ENCODE data around the gene ZNHIT2. TPM values are rescaled to one million over a fixed set of nuclear protein-coding genes. Genes with fewer than 3 reads are reported as not detected.

The ZNHIT2 gene
- total and polyA plus RNA-seq, 10 of the 15 experiments (the other 5 are each of a cell fraction or from before 2014, with no cell fraction given): 0.24 to 20.4 (median 15.5) TPM; not detected in 1

GRCh38 chr11:65117206-65118096, at the start of gene ZNHIT2 (continued):
- TF ChIP-seq GATAD2B (conservative IDR thresholded peaks at IDR 0.05; ENCODE audit: low read depth): peak; percentile 59
- peak; percentile 86 for TF ChIP-seq MTA2 (IDR thresholded peaks at IDR 0.05; ENCODE audit: low read depth)
- peak; percentile 24; the same call in 1 of the 2 replicates for TF ChIP-seq NRF1 (conservative IDR thresholded peaks at IDR 0.05; ENCODE audit: low read depth, low read length)
- no peak for TF ChIP-seq PAX8 (IDR thresholded peaks at IDR 0.05)
- peak; percentile 75; the same call in 1 of the 2 replicates for TF ChIP-seq CHD1 (IDR thresholded peaks at IDR 0.05; ENCODE audit: low read depth, low read length)
- TF ChIP-seq SMC3 (IDR thresholded peaks at IDR 0.05; ENCODE audit: borderline replicate concordance, low read length): peak; percentile 70; the same call in 1 of the 2 replicates
- TF ChIP-seq NR2F1 (conservative IDR thresholded peaks at IDR 0.05): no peak
- peak; percentile 45 for TF ChIP-seq RUNX3 (IDR thresholded peaks at IDR 0.05; ENCODE audit: low read length)
- peak; percentile 58; the same call in 1 of the 2 replicates for TF ChIP-seq DPF2 (IDR thresholded peaks at IDR 0.05)
- TF ChIP-seq GABPA (IDR thresholded peaks at IDR 0.05; ENCODE audit: low read depth): peak; percentile 98
- no peak for TF ChIP-seq ZNF592 (IDR thresholded peaks at IDR 0.05)
- TF ChIP-seq WRNIP1 (IDR thresholded peaks at IDR 0.05; ENCODE audit: borderline replicate concordance, low read depth, low read length): no peak
- TF ChIP-seq KAT2A (conservative IDR thresholded peaks at IDR 0.05; ENCODE audit: control insufficient read depth, low read depth, low read length): no peak
- TF ChIP-seq CTCF (IDR thresholded peaks at IDR 0.05 in 2 of 3, conservative IDR thresholded peaks at IDR 0.05 in 1 of 3; ENCODE audit: control insufficient read depth in 2 of 3, extremely low read depth in 1 of 3, insufficient read depth in 1 of 3, low read depth in 3 of 3, low read length in 3 of 3): peak; percentile 85 to 97 (median 93); a peak in 5 of 6 replicates
- TF ChIP-seq BACH1 (IDR thresholded peaks at IDR 0.05; ENCODE audit: borderline replicate concordance): peak; percentile 34; the same call in 1 of the 2 replicates
- TF ChIP-seq SMAD1 (IDR thresholded peaks at IDR 0.05; ENCODE audit: low read depth, partially characterized antibody): no peak
- TF ChIP-seq FOXK2 (IDR thresholded peaks at IDR 0.05): peak; percentile 50; the same call in 1 of the 2 replicates
- TF ChIP-seq HSF1 (IDR thresholded peaks at IDR 0.05; ENCODE audit: low read depth, low read length): no peak
- TF ChIP-seq YBX1 (IDR thresholded peaks at IDR 0.05): no peak
- TF ChIP-seq MAX (IDR thresholded peaks at IDR 0.05; ENCODE audit: low read depth, low read length): peak; percentile 86

All from GM12878 (cell line).